ENCODE measurements around the gene OR10H5. TPM values are rescaled to one million over a fixed set of nuclear protein-coding genes. Genes with fewer than 3 reads are reported as not detected.

The OR10H5 gene
- total RNA-seq, 1 experiment from 2014 or later: not detected

DNA sequence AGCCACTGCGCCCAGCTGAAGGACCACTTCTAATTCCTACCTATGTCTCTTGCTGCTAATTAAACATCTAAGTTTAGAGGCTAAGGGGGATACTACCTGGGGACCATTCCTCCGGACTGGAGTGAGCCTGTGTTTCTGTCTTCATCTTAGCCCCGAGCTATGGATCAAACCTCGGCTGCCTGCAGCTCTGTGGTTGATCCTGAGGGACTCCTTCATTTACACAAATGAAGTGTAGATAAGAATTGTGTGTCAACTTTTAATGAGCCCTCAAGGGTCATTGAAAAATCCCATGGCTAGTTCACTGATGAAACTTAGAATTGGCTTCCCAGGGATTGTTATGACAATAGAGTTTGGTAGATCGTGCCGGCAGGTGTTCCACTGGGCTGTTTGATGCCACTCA lies 59.5 kb downstream of the OR10H5 start:
- peaks cover 9% of the 10 kb centered on the region for H3K9me3 Mint-ChIP-seq (ENCODE audit: unreplicated experiment)
- ChIA-PET POLR2A (no interaction called here), CTCF (interaction anchor here (0.5 to 0.8 kb wide), 2 partner anchors 9 to 364 kb away, joined by 3 read pairs; no protein-coding TSS in a partner anchor)
- no peaks in the 10 kb centered on the region for H3K4me1 Mint-ChIP-seq (ENCODE audit: insufficient read depth, unreplicated experiment)
- H3K27me3 Mint-ChIP-seq (ENCODE audit: insufficient read depth, unreplicated experiment): peaks cover 22% of the 10 kb centered on the region
- no peaks in the 10 kb centered on the region for H3K36me3 Mint-ChIP-seq (ENCODE audit: insufficient read depth, unreplicated experiment)
- intact Hi-C loops (cut with micrococcal nuclease): no loop called here
- no peak for DNase-seq (ENCODE audit: unreplicated experiment)
- H3K4me3 Mint-ChIP-seq (ENCODE audit: unreplicated experiment): no peak overlapping the region
- no peak overlapping the region for H3K27ac Mint-ChIP-seq (ENCODE audit: low read depth, unreplicated experiment)
- TF ChIP-seq, protein P1, sequence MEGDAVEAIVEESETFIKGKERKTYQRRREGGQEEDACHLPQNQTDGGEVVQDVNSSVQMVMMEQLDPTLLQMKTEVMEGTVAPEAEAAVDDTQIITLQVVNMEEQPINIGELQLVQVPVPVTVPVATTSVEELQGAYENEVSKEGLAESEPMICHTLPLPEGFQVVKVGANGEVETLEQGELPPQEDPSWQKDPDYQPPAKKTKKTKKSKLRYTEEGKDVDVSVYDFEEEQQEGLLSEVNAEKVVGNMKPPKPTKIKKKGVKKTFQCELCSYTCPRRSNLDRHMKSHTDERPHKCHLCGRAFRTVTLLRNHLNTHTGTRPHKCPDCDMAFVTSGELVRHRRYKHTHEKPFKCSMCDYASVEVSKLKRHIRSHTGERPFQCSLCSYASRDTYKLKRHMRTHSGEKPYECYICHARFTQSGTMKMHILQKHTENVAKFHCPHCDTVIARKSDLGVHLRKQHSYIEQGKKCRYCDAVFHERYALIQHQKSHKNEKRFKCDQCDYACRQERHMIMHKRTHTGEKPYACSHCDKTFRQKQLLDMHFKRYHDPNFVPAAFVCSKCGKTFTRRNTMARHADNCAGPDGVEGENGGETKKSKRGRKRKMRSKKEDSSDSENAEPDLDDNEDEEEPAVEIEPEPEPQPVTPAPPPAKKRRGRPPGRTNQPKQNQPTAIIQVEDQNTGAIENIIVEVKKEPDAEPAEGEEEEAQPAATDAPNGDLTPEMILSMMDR (IDR thresholded peaks at IDR 0.05; ENCODE audit: unreplicated experiment): no peak
- no TSS peak for BruUV-seq (replicated peaks)

DNA sequence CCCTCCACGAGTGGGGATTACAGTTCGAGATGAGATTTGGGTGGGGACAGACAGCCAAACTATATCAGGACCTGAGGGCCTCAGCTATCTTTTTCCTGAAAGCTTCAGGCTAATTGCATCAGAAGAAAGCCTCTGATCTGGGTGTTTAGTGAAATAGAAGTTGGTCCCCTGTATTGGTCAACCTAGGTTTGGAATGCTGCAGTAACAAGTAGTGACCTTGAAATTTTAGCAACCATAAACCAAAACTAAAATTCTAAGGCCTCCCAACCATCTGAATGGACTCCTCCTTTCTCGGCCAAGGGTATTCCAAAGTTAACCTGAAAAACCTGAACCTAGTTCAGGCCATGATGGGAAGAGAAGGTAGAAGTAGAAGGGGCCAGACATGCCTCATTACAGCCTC lies 62.9 kb downstream of the OR10H5 start:
- Mint-ChIP-seq H3K4me3 (ENCODE audit: unreplicated experiment) (no peak overlapping the region), H3K27ac (ENCODE audit: low read depth, unreplicated experiment) (no peak overlapping the region), H3K36me3 (ENCODE audit: insufficient read depth, unreplicated experiment) (no peaks in the 10 kb centered on the region), H3K27me3 (ENCODE audit: insufficient read depth, unreplicated experiment) (peaks cover 9% of the 10 kb centered on the region), H3K4me1 (ENCODE audit: insufficient read depth, unreplicated experiment) (no peaks in the 10 kb centered on the region), H3K9me3 (ENCODE audit: unreplicated experiment) (no peaks in the 10 kb centered on the region)
- BruUV-seq (replicated peaks): no TSS peak
- no peak for DNase-seq (ENCODE audit: unreplicated experiment)
- ChIA-PET POLR2A (no interaction called here), CTCF (interaction anchor here (1.1 kb wide), 1 partner anchor 41 kb away, joined by 3 read pairs; no protein-coding TSS in a partner anchor)
- intact Hi-C loops (cut with micrococcal nuclease): no loop called here
- TF ChIP-seq, protein P1 (IDR thresholded peaks at IDR 0.05; ENCODE audit: unreplicated experiment): no peak

Other genes starting within 250 kb of the OR10H5 start
- gene CYP4F8, start 172.4 kb upstream of the OR10H5 start, total RNA-seq (2022): not detected in 2 replicates
- gene CYP4F3, start 146.8 kb upstream of the OR10H5 start, total RNA-seq (2022): 0.42 and 0.75 TPM in 2 replicates
- 0.42 and 0.56 TPM in 2 replicates for gene CYP4F12, start 114.6 kb upstream of the OR10H5 start, total RNA-seq (2022)
- not detected in 2 replicates for gene OR10H2, start 59.6 kb upstream of the OR10H5 start, total RNA-seq (2022)
- not detected in 2 replicates for gene OR10H3, start 49.7 kb upstream of the OR10H5 start, total RNA-seq (2022)
- gene OR10H1, start 28.0 kb downstream of the OR10H5 start, total RNA-seq (2022): not detected in 2 replicates
- gene CYP4F2, start 110.4 kb downstream of the OR10H5 start, total RNA-seq (2022): 0.14 and 0.59 TPM in 2 replicates
- gene CYP4F11, start 146.9 kb downstream of the OR10H5 start, total RNA-seq (2022): 8.1 and 10.5 TPM in 2 replicates
- gene OR10H4, start 161.3 kb downstream of the OR10H5 start, total RNA-seq (2022): not detected in 2 replicates